MCF 10A (cell line): ENCODE results near the gene FMNL2. TPM values are rescaled to one million over a fixed set of nuclear protein-coding genes. Genes with fewer than 3 reads are reported as not detected.

Experiments used
- BruUV-seq: library from RNA; stranded (reverse); fragments of 400-500 nt; replicated peaks from 2 replicates; lab custom pipeline; 2021; lab: Mats Ljungman, UMichigan
- CTCF ChIA-PET: fragments of 300-600 bp; sonication (Branson Sonifier 250); formaldehyde crosslinking; extraction: SDS; loops from one replicate; lab custom pipeline; 2021; ENCODE audit warnings: antibody characterized with exemption, inconsistent platforms; lab: Yijun Ruan, JAX
- POLR2A ChIA-PET: fragments of 300-600, 350-650 bp; sonication (Branson Sonifier 250); formaldehyde crosslinking; extraction: SDS; loops from one replicate; lab custom pipeline; 2020; ENCODE audit warnings: antibody characterized with exemption, inconsistent platforms; lab: Yijun Ruan, JAX
- DNase-seq: peaks from one replicate; pipeline ENCODE4 v3.0.0-alpha.2; 2018; ENCODE audit not compliant: unreplicated experiment
- H3K27ac Mint-ChIP-seq: one replicate; pipeline ENCODE4 v1.8.0; 2022; ENCODE audit warnings: mild to moderate bottlenecking, low read depth, mixed read lengths; ENCODE audit not compliant: unreplicated experiment
- H3K27me3 Mint-ChIP-seq: one replicate; pipeline ENCODE4 v1.8.0; 2022; ENCODE audit warnings: mixed read lengths; ENCODE audit not compliant: insufficient read depth, unreplicated experiment
- H3K36me3 Mint-ChIP-seq: one replicate; pipeline ENCODE4 v1.8.0; 2022; ENCODE audit warnings: mild to moderate bottlenecking, moderate library complexity, mixed read lengths; ENCODE audit not compliant: insufficient read depth, unreplicated experiment
- H3K4me1 Mint-ChIP-seq: one replicate; pipeline ENCODE4 v1.8.0; 2022; ENCODE audit warnings: mixed read lengths; ENCODE audit not compliant: insufficient read depth, unreplicated experiment
- H3K4me3 Mint-ChIP-seq: one replicate; pipeline ENCODE4 v1.8.0; 2022; ENCODE audit warnings: mild to moderate bottlenecking, moderate library complexity, mixed read lengths; ENCODE audit not compliant: unreplicated experiment
- H3K9me3 Mint-ChIP-seq: one replicate; pipeline ENCODE4 v1.8.0; 2022; ENCODE audit warnings: mixed read lengths; ENCODE audit not compliant: unreplicated experiment
- CTCF ChIP-seq: fragments of 200-600 bp; IDR thresholded peaks from one replicate; pipeline ENCODE4 v1.8.0; 2022; ENCODE audit warnings: antibody characterized with exemption, mild to moderate bottlenecking; ENCODE audit not compliant: unreplicated experiment
- intact Hi-C: fragments of 100-400 bp; cut with micrococcal nuclease; formaldehyde crosslinking; loops from 2 replicates; pipeline ENCODE4 v1.14.1; 2022
- total RNA-seq: library from RNA; stranded (reverse); gene quantifications from 2 replicates; pipeline ENCODE4 v1.2.3, GENCODE V29; 2022

Gene FMNL2
- total RNA-seq, 1 experiment from 2014 or later, result 76.5 TPM

GRCh38 chr2:152525277-152525838, 190.4 kb downstream of the FMNL2 start:
- Mint-ChIP-seq H3K4me3 (peak overlapping the region; percentile 5), H3K36me3 (peaks cover 9% of the 10 kb centered on the region), H3K9me3 (no peaks in the 10 kb centered on the region), H3K27me3 (no peaks in the 10 kb centered on the region), H3K27ac (peak overlapping the region; percentile 26), H3K4me1 (peaks cover 35% of the 10 kb centered on the region)
- POLR2A ChIA-PET, result interaction anchor here (0.6 to 3.3 kb wide), 15 partner anchors 9 to 192 kb away, joined by 3 to 13 read pairs (median 4); partner anchors contain the start of genes FMNL2 and PRPF40A
- TF ChIP-seq CTCF, result no peak
- intact Hi-C loops, result loop anchor here (5.0 kb wide), 1 partner anchor 47 kb away; no protein-coding TSS in a partner anchor
- DNase-seq, result peak; percentile 69
- CTCF ChIA-PET, result interaction anchor here (0.6 to 2.0 kb wide), 6 partner anchors 18 to 448 kb away, joined by 3 to 7 read pairs (median 3); no protein-coding TSS in a partner anchor
- TSS peak; percentile 2 for BruUV-seq

GRCh38 chr2:152529420-152530115, 194.6 kb downstream of the FMNL2 start:
- no peak overlapping the region for H3K27ac Mint-ChIP-seq
- TF ChIP-seq CTCF, result no peak
- H3K4me3 Mint-ChIP-seq, result no peak overlapping the region
- H3K9me3 Mint-ChIP-seq, result no peaks in the 10 kb centered on the region
- H3K27me3 Mint-ChIP-seq, result no peaks in the 10 kb centered on the region
- POLR2A ChIA-PET, result interaction anchor here (0.5 to 0.9 kb wide), 2 partner anchors 17 to 479 kb away, joined by 3 read pairs; no protein-coding TSS in a partner anchor
- no TSS peak for BruUV-seq
- CTCF ChIA-PET, result interaction anchor here (0.6 to 1.4 kb wide), 2 partner anchors 10 to 47 kb away, joined by 3 to 4 read pairs; no protein-coding TSS in a partner anchor
- H3K4me1 Mint-ChIP-seq, result peaks cover 25% of the 10 kb centered on the region
- intact Hi-C loops, result loop anchor here (5.0 kb wide), 1 partner anchor 43 kb away; no protein-coding TSS in a partner anchor
- DNase-seq, result no peak
- H3K36me3 Mint-ChIP-seq, result peaks cover 9% of the 10 kb centered on the region

- no peak overlapping the region for H3K27ac Mint-ChIP-seq
- POLR2A ChIA-PET, result no interaction called here
- no peak for DNase-seq
- peaks cover 9% of the 10 kb centered on the region for H3K36me3 Mint-ChIP-seq
- no TSS peak for BruUV-seq
- intact Hi-C loops, result no loop called here
- no peaks in the 10 kb centered on the region for H3K9me3 Mint-ChIP-seq
- CTCF ChIA-PET, result no interaction called here
- H3K4me3 Mint-ChIP-seq, result no peak overlapping the region
- H3K4me1 Mint-ChIP-seq, result peaks cover 5% of the 10 kb centered on the region
- no peaks in the 10 kb centered on the region for H3K27me3 Mint-ChIP-seq
- no peak for TF ChIP-seq CTCF
These were observed 197.3 kb downstream of the FMNL2 start for GRCh38 chr2:152532241-152532640.
